Measurements from ENCODE around the gene CCDC184.

Gene CCDC184

DNA sequence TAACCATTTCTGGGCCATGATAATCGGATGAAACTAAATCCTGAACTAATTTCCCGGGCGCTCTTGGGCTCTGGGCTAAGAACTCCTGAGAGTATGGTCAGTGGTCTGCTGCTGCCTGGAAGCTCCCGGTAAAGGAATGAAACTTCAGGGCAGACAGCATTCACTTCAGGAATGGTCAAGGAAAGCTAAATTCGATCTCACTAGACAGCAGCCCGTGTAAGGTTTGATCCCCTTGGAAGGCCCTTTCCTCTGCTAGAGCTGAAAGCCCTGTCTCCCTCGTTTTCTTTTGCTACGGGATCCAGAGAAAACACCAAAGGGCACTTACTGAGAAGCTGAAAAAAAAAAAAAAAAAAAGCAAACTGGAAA, 26.8 kb upstream of the CCDC184 start:
- TF ChIP-seq, protein P1, sequence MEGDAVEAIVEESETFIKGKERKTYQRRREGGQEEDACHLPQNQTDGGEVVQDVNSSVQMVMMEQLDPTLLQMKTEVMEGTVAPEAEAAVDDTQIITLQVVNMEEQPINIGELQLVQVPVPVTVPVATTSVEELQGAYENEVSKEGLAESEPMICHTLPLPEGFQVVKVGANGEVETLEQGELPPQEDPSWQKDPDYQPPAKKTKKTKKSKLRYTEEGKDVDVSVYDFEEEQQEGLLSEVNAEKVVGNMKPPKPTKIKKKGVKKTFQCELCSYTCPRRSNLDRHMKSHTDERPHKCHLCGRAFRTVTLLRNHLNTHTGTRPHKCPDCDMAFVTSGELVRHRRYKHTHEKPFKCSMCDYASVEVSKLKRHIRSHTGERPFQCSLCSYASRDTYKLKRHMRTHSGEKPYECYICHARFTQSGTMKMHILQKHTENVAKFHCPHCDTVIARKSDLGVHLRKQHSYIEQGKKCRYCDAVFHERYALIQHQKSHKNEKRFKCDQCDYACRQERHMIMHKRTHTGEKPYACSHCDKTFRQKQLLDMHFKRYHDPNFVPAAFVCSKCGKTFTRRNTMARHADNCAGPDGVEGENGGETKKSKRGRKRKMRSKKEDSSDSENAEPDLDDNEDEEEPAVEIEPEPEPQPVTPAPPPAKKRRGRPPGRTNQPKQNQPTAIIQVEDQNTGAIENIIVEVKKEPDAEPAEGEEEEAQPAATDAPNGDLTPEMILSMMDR (IDR thresholded peaks at IDR 0.05; ENCODE audit: low read depth, low read length, poor library complexity, severe bottlenecking): no peak
- no peak for TF ChIP-seq EZH2phosphoT487 (IDR thresholded peaks at IDR 0.05; ENCODE audit: borderline replicate concordance, low read length)
- Histone ChIP-seq H3K9me3 (ENCODE audit: control insufficient read depth, insufficient read depth, low read length) (no peaks in the 10 kb centered on the region), H3K36me3 (ENCODE audit: control insufficient read depth, low read length) (peaks cover 12% of the 10 kb centered on the region), H3K79me2 (ENCODE audit: control insufficient read depth, low read length) (peaks cover 25% of the 10 kb centered on the region), H3K4me1 (ENCODE audit: control insufficient read depth, low read length) (peaks cover 21% of the 10 kb centered on the region), H3K9me2 (replicated peaks; ENCODE audit: control insufficient read depth, low read length) (no peaks in the 10 kb centered on the region), H3F3A (ENCODE audit: control insufficient read depth, insufficient read depth) (0 out of 2 replicates have a peak, but pooled peaks cover 7% of the 10 kb centered on the region), H3K27me3 (ENCODE audit: control insufficient read depth, low read length) (no peaks in the 10 kb centered on the region), H3K27ac (ENCODE audit: low read depth, low read length) (peak overlapping the region; percentile 51), H4K20me1 (ENCODE audit: control insufficient read depth, insufficient read depth, low read depth, low read length) (no peaks in the 10 kb centered on the region), H3K4me2 (ENCODE audit: low read length) (peak overlapping the region; percentile 91), H3K4me3 (ENCODE audit: low read length) (peak overlapping the region; percentile 83)

DNA sequence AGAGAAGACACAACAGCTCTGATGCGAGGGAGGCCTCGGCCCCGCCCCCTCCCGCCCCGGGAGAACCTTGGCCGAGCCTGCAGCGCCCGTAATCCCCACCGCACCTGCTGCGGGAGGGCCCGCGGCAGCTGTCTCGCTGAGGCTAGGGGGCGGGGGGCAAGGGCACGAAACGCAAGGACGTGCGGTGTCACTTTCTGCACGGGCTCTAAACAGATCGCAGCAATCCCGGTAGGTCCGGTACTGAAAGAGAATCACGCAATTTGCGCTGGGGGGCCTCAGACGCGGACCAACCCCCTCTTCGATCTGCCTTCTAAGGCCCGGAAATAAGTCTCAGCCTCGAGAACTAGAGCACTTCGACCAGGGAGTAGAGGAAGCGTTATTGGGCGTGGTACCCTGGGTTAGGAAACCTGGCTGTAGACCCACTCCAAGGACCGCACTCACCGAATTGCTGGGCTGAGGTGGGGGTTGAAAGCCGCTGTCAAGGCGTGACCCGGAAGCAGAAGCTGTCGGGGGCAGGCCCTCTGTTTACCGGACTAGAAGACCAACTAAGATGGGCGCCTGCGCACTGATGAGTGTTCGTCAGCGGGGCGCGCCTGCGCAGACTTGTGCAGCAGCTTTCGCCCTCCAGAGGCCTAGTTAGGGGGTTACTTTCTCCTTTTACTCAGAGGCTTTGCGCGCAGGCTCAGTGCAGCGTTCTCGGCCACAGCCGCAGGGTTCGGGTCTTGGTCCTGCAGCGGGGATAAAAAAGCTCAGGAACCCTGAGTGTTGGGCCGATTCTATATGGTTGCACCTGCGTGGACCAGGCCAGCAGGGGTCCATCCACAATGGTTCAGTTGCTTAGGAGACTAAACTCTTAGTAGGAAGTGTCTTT, 26.2 kb upstream of the CCDC184 start, which contains the start of gene ASB8:
TSS of gene ASB8 (minus strand) at position 498 of the 871 bp plus-strand sequence. CDS start 4,019 bp downstream, outside the sequence.
- Histone ChIP-seq H3K9me2 (replicated peaks; ENCODE audit: control insufficient read depth, low read length) (no peaks in the 10 kb centered on the region), H3K27ac (ENCODE audit: low read depth, low read length) (peak within 1 kb of the TSS; percentile 51), H4K20me1 (ENCODE audit: control insufficient read depth, insufficient read depth, low read depth, low read length) (no peaks in the 10 kb centered on the region), H3K36me3 (ENCODE audit: control insufficient read depth, low read length) (peaks cover 11% of the 10 kb centered on the region), H3K4me1 (ENCODE audit: control insufficient read depth, low read length) (peaks cover 21% of the 10 kb centered on the region), H3F3A (ENCODE audit: control insufficient read depth, insufficient read depth) (0 out of 2 replicates have a peak, but pooled peaks cover 7% of the 10 kb centered on the region), H3K27me3 (ENCODE audit: control insufficient read depth, low read length) (no peaks in the 10 kb centered on the region), H3K9me3 (ENCODE audit: control insufficient read depth, insufficient read depth, low read length) (no peaks in the 10 kb centered on the region), H3K4me2 (ENCODE audit: low read length) (peak within 1 kb of the TSS; percentile 91), H3K4me3 (ENCODE audit: low read length) (peak within 1 kb of the TSS; percentile 83), H3K79me2 (ENCODE audit: control insufficient read depth, low read length) (peaks cover 25% of the 10 kb centered on the region)
- TF ChIP-seq, protein P1 (IDR thresholded peaks at IDR 0.05; ENCODE audit: low read depth, low read length, poor library complexity, severe bottlenecking): peak; percentile 53
- no peak for TF ChIP-seq EZH2phosphoT487 (IDR thresholded peaks at IDR 0.05; ENCODE audit: borderline replicate concordance, low read length)

DNA sequence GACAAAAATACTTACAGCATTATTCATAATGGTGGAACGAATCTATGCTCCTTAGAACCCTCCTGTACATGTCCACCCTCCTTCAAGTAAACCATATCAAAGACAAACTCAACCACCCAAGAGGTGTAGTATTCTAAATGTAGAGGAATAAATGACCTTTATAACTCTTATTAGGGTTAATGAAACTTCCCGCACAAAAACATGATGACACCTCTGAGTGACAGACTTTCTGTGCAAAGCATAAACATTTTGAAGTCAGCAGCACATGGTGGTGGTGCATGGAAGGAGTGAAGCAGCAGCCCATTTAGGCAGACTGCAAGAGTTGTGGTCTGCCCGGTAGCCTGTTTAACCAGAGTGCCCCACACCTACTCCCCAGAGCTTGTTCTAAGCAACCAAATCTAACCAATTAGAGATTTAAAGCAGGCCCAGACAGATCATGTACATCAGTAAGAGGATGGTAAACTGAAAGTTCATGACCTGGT, 25.5 kb upstream of the CCDC184 start:
- no peaks in the 10 kb centered on the region for H3K9me2 ChIP-seq (replicated peaks; ENCODE audit: control insufficient read depth, low read length)
- peak overlapping the region; percentile 44 for H3K27ac ChIP-seq (ENCODE audit: low read depth, low read length)
- H3K4me3 ChIP-seq (ENCODE audit: low read length): peak overlapping the region; percentile 83
- H3K4me1 ChIP-seq (ENCODE audit: control insufficient read depth, low read length): peaks cover 21% of the 10 kb centered on the region
- H3K36me3 ChIP-seq (ENCODE audit: control insufficient read depth, low read length): peaks cover 10% of the 10 kb centered on the region
- peak overlapping the region; percentile 91 for H3K4me2 ChIP-seq (ENCODE audit: low read length)
- TF ChIP-seq, protein P1 (IDR thresholded peaks at IDR 0.05; ENCODE audit: low read depth, low read length, poor library complexity, severe bottlenecking): no peak
- TF ChIP-seq EZH2phosphoT487 (IDR thresholded peaks at IDR 0.05; ENCODE audit: borderline replicate concordance, low read length): no peak
- peaks cover 25% of the 10 kb centered on the region for H3K79me2 ChIP-seq (ENCODE audit: control insufficient read depth, low read length)
- 0 out of 2 replicates have a peak, but pooled peaks cover 7% of the 10 kb centered on the region for H3F3A ChIP-seq (ENCODE audit: control insufficient read depth, insufficient read depth)
- no peaks in the 10 kb centered on the region for H4K20me1 ChIP-seq (ENCODE audit: control insufficient read depth, insufficient read depth, low read depth, low read length)
- no peaks in the 10 kb centered on the region for H3K27me3 ChIP-seq (ENCODE audit: control insufficient read depth, low read length)
- no peaks in the 10 kb centered on the region for H3K9me3 ChIP-seq (ENCODE audit: control insufficient read depth, insufficient read depth, low read length)

All from DOHH2 (cell line).